Mucosa of rectum (tissue), 2 donors: ENCODE measurements around the gene AUP1.

Experiments used
- H3K27ac ChIP-seq, 2 donors: one replicate each; pipeline ENCODE4 v1.7.0; 2013; ENCODE audit warnings: inconsistent platforms in 2 of 2, low read depth in 2 of 2, low read length in 2 of 2
- H3K27me3 ChIP-seq, 2 donors: one replicate each; pipeline ENCODE4 v1.7.0; 2013; ENCODE audit warnings: low read length in 2 of 2; ENCODE audit not compliant: control insufficient read depth in 2 of 2, insufficient read depth in 2 of 2
- H3K36me3 ChIP-seq, 2 donors: one replicate each; pipeline ENCODE4 v1.7.0; 2013; ENCODE audit warnings: low read length in 2 of 2; ENCODE audit not compliant: control insufficient read depth in 2 of 2, insufficient read depth in 2 of 2
- H3K4me1 ChIP-seq, 2 donors: one replicate each; pipeline ENCODE4 v1.7.0; 2013; ENCODE audit warnings: low read length in 2 of 2, mild to moderate bottlenecking in 1 of 2; ENCODE audit not compliant: control insufficient read depth in 2 of 2, insufficient read depth in 2 of 2
- H3K4me3 ChIP-seq, 2 donors: one replicate each; pipeline ENCODE4 v1.7.0; 2013; ENCODE audit warnings: low read length in 2 of 2
- H3K9ac ChIP-seq, 2 donors: one replicate each; pipeline ENCODE4 v1.7.0; 2013; ENCODE audit warnings: low read length in 2 of 2, low read depth in 1 of 2, mild to moderate bottlenecking in 1 of 2
- H3K9me3 ChIP-seq, 2 donors: one replicate each; pipeline ENCODE4 v1.7.0; 2013; ENCODE audit warnings: low read length in 2 of 2; ENCODE audit not compliant: control insufficient read depth in 2 of 2
- donor health status: healthy.
- donor health status: Normal muscosa, but diverticular disease.

Gene AUP1

GRCh38 chr2:74526649-74527230, 2.8 kb downstream of the AUP1 start:
- Histone ChIP-seq H3K4me1 (peaks cover 32 to 33% of the 10 kb centered on the region in 2 donors), H3K36me3 (peaks cover 12 to 30% of the 10 kb centered on the region in 2 donors), H3K4me3 (no peak overlapping the region), H3K27ac (no peak overlapping the region), H3K27me3 (no peaks in the 10 kb centered on the region), H3K9ac (no peak overlapping the region), H3K9me3 (no peaks in the 10 kb centered on the region)

GRCh38 chr2:74525717-74526648, 3.5 kb downstream of the AUP1 start, which contains the start of gene DQX1:
TSS of gene DQX1 (minus strand) at chr2:74526231. CDS start at chr2:74525729, 502 bp downstream.
- Histone ChIP-seq H3K27ac (peak within 1 kb of the TSS; percentile 76 to 82), H3K36me3 (peaks cover 12 to 30% of the 10 kb centered on the region in 2 donors), H3K4me1 (peaks cover 26 to 28% of the 10 kb centered on the region in 2 donors), H3K4me3 (peak within 1 kb of the TSS; percentile 65 to 69), H3K9ac (peak within 1 kb of the TSS; percentile 65 to 74), H3K9me3 (no peaks in the 10 kb centered on the region), H3K27me3 (no peaks in the 10 kb centered on the region)

GRCh38 chr2:74524955-74525716, 4.4 kb downstream of the AUP1 start:
- Histone ChIP-seq H3K4me1 (peaks cover 20 to 23% of the 10 kb centered on the region in 2 donors), H3K27me3 (no peaks in the 10 kb centered on the region), H3K36me3 (peaks cover 12 to 30% of the 10 kb centered on the region in 2 donors), H3K27ac (peak overlapping the region; percentile 76 to 82), H3K9me3 (no peaks in the 10 kb centered on the region), H3K4me3 (peak overlapping the region; percentile 65 to 69), H3K9ac (peak overlapping the region in 1 of 2 donors; percentile 74)

GRCh38 chr2:74524005-74524404, 5.5 kb downstream of the AUP1 start:
- H3K9me3 ChIP-seq: no peaks in the 10 kb centered on the region
- H3K4me3 ChIP-seq: no peak overlapping the region
- no peak overlapping the region for H3K9ac ChIP-seq
- H3K27ac ChIP-seq: no peak overlapping the region
- H3K36me3 ChIP-seq: peaks cover 12 to 32% of the 10 kb centered on the region in 2 donors
- peaks cover 0 to 5% of the 10 kb centered on the region in 2 donors for H3K27me3 ChIP-seq
- H3K4me1 ChIP-seq: peaks cover 20% of the 10 kb centered on the region in 2 donors

- Histone ChIP-seq H3K27me3 (peaks cover 0 to 15% of the 10 kb centered on the region in 2 donors), H3K36me3 (peaks cover 12 to 22% of the 10 kb centered on the region in 2 donors), H3K9ac (no peak overlapping the region), H3K9me3 (no peaks in the 10 kb centered on the region), H3K4me1 (peaks cover 9 to 10% of the 10 kb centered on the region in 2 donors), H3K4me3 (no peak overlapping the region), H3K27ac (no peak overlapping the region)
These were observed 7.0 kb downstream of the AUP1 start for GRCh38 chr2:74522516-74522915.

GRCh38 chr2:74516650-74517049, 12.9 kb downstream of the AUP1 start:
- peaks cover 0 to 2% of the 10 kb centered on the region in 2 donors for H3K36me3 ChIP-seq
- no peaks in the 10 kb centered on the region for H3K9me3 ChIP-seq
- peaks cover 42 to 46% of the 10 kb centered on the region in 2 donors for H3K27me3 ChIP-seq
- H3K4me3 ChIP-seq: no peak overlapping the region
- H3K4me1 ChIP-seq: peaks cover 6 to 8% of the 10 kb centered on the region in 2 donors
- no peak overlapping the region for H3K9ac ChIP-seq
- H3K27ac ChIP-seq: no peak overlapping the region

- Histone ChIP-seq H3K9me3 (no peaks in the 10 kb centered on the region), H3K9ac (no peak overlapping the region), H3K4me3 (peak overlapping the region; percentile 7 to 44), H3K27me3 (peaks cover 47 to 51% of the 10 kb centered on the region in 2 donors), H3K4me1 (peaks cover 6 to 8% of the 10 kb centered on the region in 2 donors), H3K36me3 (peaks cover 0 to 2% of the 10 kb centered on the region in 2 donors), H3K27ac (no peak overlapping the region)
These were observed 13.4 kb downstream of the AUP1 start for GRCh38 chr2:74515981-74516633.

GRCh38 chr2:74515271-74515980, 14.1 kb downstream of the AUP1 start:
- Histone ChIP-seq H3K9ac (no peak overlapping the region), H3K4me1 (peaks cover 6 to 8% of the 10 kb centered on the region in 2 donors), H3K27ac (no peak overlapping the region), H3K27me3 (peaks cover 52 to 57% of the 10 kb centered on the region in 2 donors), H3K9me3 (no peaks in the 10 kb centered on the region), H3K4me3 (peak overlapping the region in 1 of 2 donors; percentile 7), H3K36me3 (peaks cover 0 to 2% of the 10 kb centered on the region in 2 donors)
